H9 (cell line): Measurements from ENCODE around the gene ASPN. TPM values are rescaled to one million over a fixed set of nuclear protein-coding genes. Genes with fewer than 3 reads are reported as not detected.

Experiments
- DNase-seq: peaks from one replicate; pipeline ENCODE4 v3.0.0-alpha.2; 2017
- H2AFZ ChIP-seq: one replicate; pipeline ENCODE4 v1.6.1; 2013; ENCODE audit warnings: mild to moderate bottlenecking, low read length, control low read depth, moderate library complexity
- H2AK5ac ChIP-seq: 2 replicates; pipeline ENCODE4 v1.6.1; 2013; ENCODE audit warnings: low read length, control low read depth, mixed read lengths; ENCODE audit not compliant: insufficient read length
- H2BK120ac ChIP-seq: one replicate; pipeline ENCODE4 v1.6.1; 2013; ENCODE audit warnings: low read depth, mild to moderate bottlenecking, low read length, control low read depth, inconsistent platforms; ENCODE audit not compliant: poor library complexity, severe bottlenecking
- H2BK12ac ChIP-seq: 2 replicates; pipeline ENCODE4 v1.6.1; 2013; ENCODE audit warnings: low read length, control low read depth, mixed read lengths, low read depth; ENCODE audit not compliant: insufficient read length
- H2BK15ac ChIP-seq: 2 replicates; pipeline ENCODE4 v1.6.1; 2013; ENCODE audit warnings: low read depth, low read length, control low read depth
- H2BK20ac ChIP-seq: one replicate; pipeline ENCODE4 v1.6.1; 2013; ENCODE audit warnings: low read depth, mild to moderate bottlenecking, low read length, control low read depth, inconsistent platforms; ENCODE audit not compliant: poor library complexity, severe bottlenecking
- H2BK5ac ChIP-seq: 2 replicates; pipeline ENCODE4 v1.6.1; 2013; ENCODE audit warnings: low read length, control low read depth, mixed read lengths; ENCODE audit not compliant: insufficient read length
- H3K14ac ChIP-seq: 2 replicates; pipeline ENCODE4 v1.6.1; 2013; ENCODE audit warnings: low read length, control low read depth; ENCODE audit not compliant: insufficient read depth
- H3K18ac ChIP-seq: 2 replicates; pipeline ENCODE4 v1.6.1; 2013; ENCODE audit warnings: low read depth, mild to moderate bottlenecking, mixed read lengths, low read length, control low read depth; ENCODE audit not compliant: insufficient read length
- H3K23ac ChIP-seq: 2 replicates; pipeline ENCODE4 v1.6.1; 2013; ENCODE audit warnings: low read length, control low read depth, mixed read lengths, low read depth; ENCODE audit not compliant: insufficient read length
- H3K23me2 ChIP-seq: 2 replicates; pipeline ENCODE4 v1.6.1; 2013; ENCODE audit warnings: low read depth, mild to moderate bottlenecking, mixed read lengths, low read length, control low read depth; ENCODE audit not compliant: insufficient read length, poor library complexity, severe bottlenecking
- H3K27ac ChIP-seq: 2 replicates; pipeline ENCODE4 v1.5.1; 2013; ENCODE audit warnings: low read length, control low read depth, mixed read lengths, low read depth; ENCODE audit not compliant: insufficient read length
- H3K27me3 ChIP-seq: 2 replicates; pipeline ENCODE4 v1.6.1; 2013; ENCODE audit warnings: low read length, control low read depth, inconsistent platforms; ENCODE audit not compliant: insufficient read depth
- H3K4ac ChIP-seq: 2 replicates; pipeline ENCODE4 v1.6.1; 2013; ENCODE audit warnings: low read depth, mild to moderate bottlenecking, control low read depth, inconsistent platforms, low read length, moderate library complexity
- H3K4me1 ChIP-seq: 2 replicates; pipeline ENCODE4 v1.6.1; 2013; ENCODE audit warnings: low read length, control low read depth, inconsistent platforms; ENCODE audit not compliant: insufficient read depth
- H3K4me2 ChIP-seq: 2 replicates; pipeline ENCODE4 v1.6.1; 2013; ENCODE audit warnings: low read length, control low read depth, mixed read lengths; ENCODE audit not compliant: insufficient read length, insufficient read depth
- H3K56ac ChIP-seq: 2 replicates; pipeline ENCODE4 v1.6.1; 2013; ENCODE audit warnings: low read depth, mild to moderate bottlenecking, mixed read lengths, low read length, control low read depth; ENCODE audit not compliant: insufficient read length
- H3K79me1 ChIP-seq: 2 replicates; pipeline ENCODE4 v1.6.1; 2013; ENCODE audit warnings: low read depth, mild to moderate bottlenecking, moderate library complexity, low read length, control low read depth, inconsistent platforms; ENCODE audit not compliant: insufficient read depth, poor library complexity, severe bottlenecking
- H3K79me2 ChIP-seq: 2 replicates; pipeline ENCODE4 v1.6.1; 2013; ENCODE audit warnings: low read length, control low read depth, inconsistent platforms; ENCODE audit not compliant: insufficient read depth
- H3K9ac ChIP-seq: 2 replicates; pipeline ENCODE4 v1.6.1; 2013; ENCODE audit warnings: low read length, control low read depth, mixed read lengths; ENCODE audit not compliant: insufficient read length; ENCODE audit errors: extremely low read depth
- H3K9me3 ChIP-seq: one replicate; pipeline ENCODE4 v1.6.1; 2013; ENCODE audit warnings: low read depth, low read length, inconsistent platforms; ENCODE audit not compliant: control insufficient read depth
- H3T11ph ChIP-seq: one replicate; pipeline ENCODE4 v1.6.1; 2013; ENCODE audit warnings: mild to moderate bottlenecking, low read length, control low read depth, inconsistent platforms
- H4K20me1 ChIP-seq: one replicate; pipeline ENCODE4 v1.6.1; 2013; ENCODE audit not compliant: control insufficient read depth, insufficient read length, insufficient read depth
- H4K5ac ChIP-seq: 2 replicates; pipeline ENCODE4 v1.6.1; 2013; ENCODE audit warnings: low read depth, mild to moderate bottlenecking, mixed read lengths, low read length, control low read depth; ENCODE audit not compliant: insufficient read length
- H4K8ac ChIP-seq: replicated peaks from 2 replicates; pipeline ENCODE4 v1.6.1; 2013; ENCODE audit warnings: low read length, control low read depth, mixed read lengths, low read depth; ENCODE audit not compliant: insufficient read length
- H4K91ac ChIP-seq: 2 replicates; pipeline ENCODE4 v1.6.1; 2013; ENCODE audit warnings: low read depth, mild to moderate bottlenecking, moderate library complexity, mixed read lengths, low read length, control low read depth; ENCODE audit not compliant: insufficient read length
- H3K27ac Mint-ChIP-seq, 3 experiments: 2 replicates in 2 of 3; 3 replicates in 1 of 3; pipeline ENCODE4 v1.8.0; 2020 to 2021; ENCODE audit warnings: mixed read lengths in 3 of 3, mild to moderate bottlenecking in 1 of 3, moderate library complexity in 1 of 3
- H3K27me3 Mint-ChIP-seq: 2 replicates; pipeline ENCODE4 v1.8.0; 2021; ENCODE audit warnings: low read depth, mild to moderate bottlenecking, moderate library complexity, mixed read lengths
- H3K36me3 Mint-ChIP-seq, 3 experiments: 2 replicates in 2 of 3; 3 replicates in 1 of 3; pipeline ENCODE4 v1.8.0; 2020 to 2021; ENCODE audit warnings: low read depth in 3 of 3, mixed read lengths in 3 of 3; ENCODE audit not compliant: insufficient read depth in 1 of 3
- H3K4me1 Mint-ChIP-seq, 2 experiments: 2 replicates each; pipeline ENCODE4 v1.8.0; 2020; ENCODE audit warnings: mixed read lengths in 2 of 2
- H3K4me3 Mint-ChIP-seq, 2 experiments: 2 replicates in 1 of 2; 3 replicates in 1 of 2; pipeline ENCODE4 v1.8.0; 2020 to 2021; ENCODE audit warnings: mild to moderate bottlenecking in 2 of 2, mixed read lengths in 2 of 2, moderate library complexity in 1 of 2
- H3K9me3 Mint-ChIP-seq, 2 experiments: 2 replicates in 1 of 2; 3 replicates in 1 of 2; pipeline ENCODE4 v1.8.0; 2020; ENCODE audit warnings: mild to moderate bottlenecking in 2 of 2, mixed read lengths in 2 of 2, moderate library complexity in 1 of 2
- WGBS: extraction: QIAGEN DNeasy Blood & Tissue Kit; methylation state at CpG from one replicate; pipeline ENCODE4 v1.1.7; 2013; ENCODE audit warnings: missing lambda C conversion rate, low lambda C conversion rate, mixed read lengths; ENCODE audit not compliant: insufficient read length; ENCODE audit errors: extremely low coverage; 5-methylcytosine and 5-hydroxymethylcytosine counted together
- total RNA-seq: library from RNA; stranded (reverse); gene quantifications from 2 replicates; pipeline ENCODE4 v1.2.1, GENCODE V29; 2021
- TF ChIP-seq, protein P1 (sequence below): fragments of 200-600 bp; sonication (generic); conservative IDR thresholded peaks from 3 replicates; pipeline ENCODE4 v1.8.0; 2021; ENCODE audit warnings: antibody characterized with exemption, mild to moderate bottlenecking

ASPN gene
- total RNA-seq, 1 experiment from 2014 or later: not detected

DNA sequence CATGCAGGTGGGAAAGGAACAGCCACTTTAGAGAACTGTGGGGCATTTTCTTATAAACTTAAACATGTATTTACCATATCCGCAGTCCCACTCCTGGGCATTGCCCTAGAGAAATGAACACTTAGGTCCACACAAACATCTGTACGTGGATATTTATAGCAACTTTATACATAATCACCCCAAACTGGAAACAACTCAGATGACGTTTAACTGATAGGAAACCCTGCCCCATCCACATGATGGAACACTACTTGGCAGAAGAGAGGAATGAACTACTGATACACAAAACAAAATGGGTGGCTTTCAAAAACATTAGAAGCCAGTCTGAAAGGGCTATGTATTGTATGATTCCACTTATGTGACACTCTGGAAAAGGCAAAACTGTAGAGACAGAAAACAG, 31.0 kb upstream of the ASPN start:
- TF ChIP-seq, protein P1, sequence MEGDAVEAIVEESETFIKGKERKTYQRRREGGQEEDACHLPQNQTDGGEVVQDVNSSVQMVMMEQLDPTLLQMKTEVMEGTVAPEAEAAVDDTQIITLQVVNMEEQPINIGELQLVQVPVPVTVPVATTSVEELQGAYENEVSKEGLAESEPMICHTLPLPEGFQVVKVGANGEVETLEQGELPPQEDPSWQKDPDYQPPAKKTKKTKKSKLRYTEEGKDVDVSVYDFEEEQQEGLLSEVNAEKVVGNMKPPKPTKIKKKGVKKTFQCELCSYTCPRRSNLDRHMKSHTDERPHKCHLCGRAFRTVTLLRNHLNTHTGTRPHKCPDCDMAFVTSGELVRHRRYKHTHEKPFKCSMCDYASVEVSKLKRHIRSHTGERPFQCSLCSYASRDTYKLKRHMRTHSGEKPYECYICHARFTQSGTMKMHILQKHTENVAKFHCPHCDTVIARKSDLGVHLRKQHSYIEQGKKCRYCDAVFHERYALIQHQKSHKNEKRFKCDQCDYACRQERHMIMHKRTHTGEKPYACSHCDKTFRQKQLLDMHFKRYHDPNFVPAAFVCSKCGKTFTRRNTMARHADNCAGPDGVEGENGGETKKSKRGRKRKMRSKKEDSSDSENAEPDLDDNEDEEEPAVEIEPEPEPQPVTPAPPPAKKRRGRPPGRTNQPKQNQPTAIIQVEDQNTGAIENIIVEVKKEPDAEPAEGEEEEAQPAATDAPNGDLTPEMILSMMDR: no peak
- H3K79me1 ChIP-seq: no peaks in the 10 kb centered on the region
- H3K56ac ChIP-seq: no peak overlapping the region
- H2AK5ac ChIP-seq: no peak overlapping the region
- no peak overlapping the region for H2AFZ ChIP-seq
- no peaks in the 10 kb centered on the region for H3K9me3 ChIP-seq
- WGBS: no CpG with 5 or more reads among the region's 3 CpGs
- no peaks in the 10 kb centered on the region for H3K36me3 Mint-ChIP-seq
- H4K20me1 ChIP-seq: no peaks in the 10 kb centered on the region
- no peak overlapping the region for H3K9ac ChIP-seq
- no peak overlapping the region for H3T11ph ChIP-seq
- no peak overlapping the region for H4K8ac ChIP-seq
- H3K27me3 ChIP-seq: no peaks in the 10 kb centered on the region
- H3K18ac ChIP-seq: no peak overlapping the region
- H4K5ac ChIP-seq: no peak overlapping the region
- no peaks in the 10 kb centered on the region for H3K9me3 Mint-ChIP-seq
- H3K27me3 Mint-ChIP-seq: no peaks in the 10 kb centered on the region
- no peak overlapping the region for H3K27ac Mint-ChIP-seq
- H2BK5ac ChIP-seq: no peak overlapping the region
- H2BK120ac ChIP-seq: no peak overlapping the region
- no peaks in the 10 kb centered on the region for H3K79me2 ChIP-seq
- H2BK15ac ChIP-seq: no peak overlapping the region
- H2BK12ac ChIP-seq: no peak overlapping the region
- no peak overlapping the region for H3K27ac ChIP-seq
- H3K4me2 ChIP-seq: no peak overlapping the region
- H3K4me1 Mint-ChIP-seq: peaks cover 15 to 19% of the 10 kb centered on the region in 2 experiments
- no peak for DNase-seq
- no peaks in the 10 kb centered on the region for H3K23me2 ChIP-seq
- H3K23ac ChIP-seq: no peak overlapping the region
- H4K91ac ChIP-seq: no peak overlapping the region
- no peak overlapping the region for H3K4ac ChIP-seq
- no peak overlapping the region for H3K14ac ChIP-seq
- no peak overlapping the region for H3K4me3 Mint-ChIP-seq
- H3K4me1 ChIP-seq: peaks cover 4% of the 10 kb centered on the region; the same call in 1 of the 2 replicates
- no peak overlapping the region for H2BK20ac ChIP-seq
